ENCODE data around the gene B3GAT1.

The B3GAT1 gene

GRCh38 chr11:134398644-134399292 lies 13.3 kb downstream of the B3GAT1 start:
- Histone ChIP-seq H3K9ac (ENCODE audit: low read length in 2 of 2) (no peak overlapping the region), H3K4me3 (ENCODE audit: low read length in 2 of 2) (no peak overlapping the region), H3K27ac (ENCODE audit: low read length) (no peak overlapping the region), H3K4me1 (ENCODE audit: control insufficient read depth, insufficient read depth, low read length) (no peaks in the 10 kb centered on the region), H3K36me3 (ENCODE audit: control insufficient read depth in 2 of 2, insufficient read depth in 2 of 2, low read length in 2 of 2) (no peaks in the 10 kb centered on the region), H3K27me3 (ENCODE audit: control insufficient read depth in 1 of 2, insufficient read depth in 2 of 2, low read length in 2 of 2) (peaks cover 5 to 8% of the 10 kb centered on the region in 2 donors), H3K9me3 (ENCODE audit: control insufficient read depth in 2 of 2, low read length in 2 of 2) (peaks cover 0 to 4% of the 10 kb centered on the region in 2 donors)

GRCh38 chr11:134398079-134398444 lies 14.0 kb downstream of the B3GAT1 start:
- no peak overlapping the region for H3K9ac ChIP-seq (ENCODE audit: low read length in 2 of 2)

GRCh38 chr11:134397304-134398078 lies 14.6 kb downstream of the B3GAT1 start:
- peaks cover 0 to 4% of the 10 kb centered on the region in 2 donors for H3K9me3 ChIP-seq (ENCODE audit: control insufficient read depth in 2 of 2, low read length in 2 of 2)
- peaks cover 5 to 8% of the 10 kb centered on the region in 2 donors for H3K27me3 ChIP-seq (ENCODE audit: control insufficient read depth in 1 of 2, insufficient read depth in 2 of 2, low read length in 2 of 2)
- no peak overlapping the region for H3K4me3 ChIP-seq (ENCODE audit: low read length in 2 of 2)
- H3K27ac ChIP-seq (ENCODE audit: low read length), result no peak overlapping the region
- H3K9ac ChIP-seq (ENCODE audit: low read length in 2 of 2), result no peak overlapping the region
- H3K36me3 ChIP-seq (ENCODE audit: control insufficient read depth in 2 of 2, insufficient read depth in 2 of 2, low read length in 2 of 2), result no peaks in the 10 kb centered on the region
- H3K4me1 ChIP-seq (ENCODE audit: control insufficient read depth, insufficient read depth, low read length), result no peaks in the 10 kb centered on the region

More at GRCh38 chr11:134398079-134398444, 14.0 kb downstream of the B3GAT1 start:
- Histone ChIP-seq H3K9me3 (ENCODE audit: control insufficient read depth in 2 of 2, low read length in 2 of 2) (peaks cover 0 to 4% of the 10 kb centered on the region in 2 donors), H3K4me1 (ENCODE audit: control insufficient read depth, insufficient read depth, low read length) (no peaks in the 10 kb centered on the region), H3K27me3 (ENCODE audit: control insufficient read depth in 1 of 2, insufficient read depth in 2 of 2, low read length in 2 of 2) (peaks cover 5 to 8% of the 10 kb centered on the region in 2 donors), H3K27ac (ENCODE audit: low read length) (no peak overlapping the region), H3K36me3 (ENCODE audit: control insufficient read depth in 2 of 2, insufficient read depth in 2 of 2, low read length in 2 of 2) (no peaks in the 10 kb centered on the region), H3K4me3 (ENCODE audit: low read length in 2 of 2) (no peak overlapping the region)

- Histone ChIP-seq H3K4me1 (ENCODE audit: control insufficient read depth, insufficient read depth, low read length) (no peaks in the 10 kb centered on the region), H3K4me3 (ENCODE audit: low read length in 2 of 2) (no peak overlapping the region), H3K27me3 (ENCODE audit: control insufficient read depth in 1 of 2, insufficient read depth in 2 of 2, low read length in 2 of 2) (peaks cover 8% of the 10 kb centered on the region in 2 donors), H3K9me3 (ENCODE audit: control insufficient read depth in 2 of 2, low read length in 2 of 2) (no peaks in the 10 kb centered on the region), H3K36me3 (ENCODE audit: control insufficient read depth in 2 of 2, insufficient read depth in 2 of 2, low read length in 2 of 2) (no peaks in the 10 kb centered on the region), H3K27ac (ENCODE audit: low read length) (no peak overlapping the region), H3K9ac (ENCODE audit: low read length in 2 of 2) (no peak overlapping the region)
Observed at GRCh38 chr11:134395002-134395401, 17.0 kb downstream of the B3GAT1 start.

- Histone ChIP-seq H3K4me3 (ENCODE audit: low read length in 2 of 2) (no peak overlapping the region), H3K9ac (ENCODE audit: low read length in 2 of 2) (no peak overlapping the region), H3K27ac (ENCODE audit: low read length) (no peak overlapping the region), H3K4me1 (ENCODE audit: control insufficient read depth, insufficient read depth, low read length) (no peaks in the 10 kb centered on the region), H3K36me3 (ENCODE audit: control insufficient read depth in 2 of 2, insufficient read depth in 2 of 2, low read length in 2 of 2) (no peaks in the 10 kb centered on the region), H3K9me3 (ENCODE audit: control insufficient read depth in 2 of 2, low read length in 2 of 2) (no peaks in the 10 kb centered on the region), H3K27me3 (ENCODE audit: control insufficient read depth in 1 of 2, insufficient read depth in 2 of 2, low read length in 2 of 2) (peaks cover 5 to 8% of the 10 kb centered on the region in 2 donors)
Observed at GRCh38 chr11:134394311-134394710, 17.7 kb downstream of the B3GAT1 start.

- H3K27ac ChIP-seq (ENCODE audit: low read length), result no peak overlapping the region
- no peaks in the 10 kb centered on the region for H3K9me3 ChIP-seq (ENCODE audit: control insufficient read depth in 2 of 2, low read length in 2 of 2)
- no peak overlapping the region for H3K4me3 ChIP-seq (ENCODE audit: low read length in 2 of 2)
- no peaks in the 10 kb centered on the region for H3K36me3 ChIP-seq (ENCODE audit: control insufficient read depth in 2 of 2, insufficient read depth in 2 of 2, low read length in 2 of 2)
- peaks cover 3 to 7% of the 10 kb centered on the region in 2 donors for H3K27me3 ChIP-seq (ENCODE audit: control insufficient read depth in 1 of 2, insufficient read depth in 2 of 2, low read length in 2 of 2)
- H3K9ac ChIP-seq (ENCODE audit: low read length in 2 of 2), result no peak overlapping the region
- H3K4me1 ChIP-seq (ENCODE audit: control insufficient read depth, insufficient read depth, low read length), result no peaks in the 10 kb centered on the region
Observed at GRCh38 chr11:134393638-134394037, 18.4 kb downstream of the B3GAT1 start.

GRCh38 chr11:134392953-134393615 lies 19.0 kb downstream of the B3GAT1 start:
- no peaks in the 10 kb centered on the region for H3K9me3 ChIP-seq (ENCODE audit: control insufficient read depth in 2 of 2, low read length in 2 of 2)
- no peak overlapping the region for H3K4me3 ChIP-seq (ENCODE audit: low read length in 2 of 2)
- H3K9ac ChIP-seq (ENCODE audit: low read length in 2 of 2), result no peak overlapping the region
- no peak overlapping the region for H3K27ac ChIP-seq (ENCODE audit: low read length)
- no peaks in the 10 kb centered on the region for H3K4me1 ChIP-seq (ENCODE audit: control insufficient read depth, insufficient read depth, low read length)
- H3K27me3 ChIP-seq (ENCODE audit: control insufficient read depth in 1 of 2, insufficient read depth in 2 of 2, low read length in 2 of 2), result peaks cover 3 to 6% of the 10 kb centered on the region in 2 donors
- no peaks in the 10 kb centered on the region for H3K36me3 ChIP-seq (ENCODE audit: control insufficient read depth in 2 of 2, insufficient read depth in 2 of 2, low read length in 2 of 2)

- Histone ChIP-seq H3K4me3 (ENCODE audit: low read length in 2 of 2) (no peak overlapping the region), H3K36me3 (ENCODE audit: control insufficient read depth in 2 of 2, insufficient read depth in 2 of 2, low read length in 2 of 2) (no peaks in the 10 kb centered on the region), H3K27me3 (ENCODE audit: control insufficient read depth in 1 of 2, insufficient read depth in 2 of 2, low read length in 2 of 2) (peaks cover 0 to 3% of the 10 kb centered on the region in 2 donors), H3K27ac (ENCODE audit: low read length) (no peak overlapping the region), H3K4me1 (ENCODE audit: control insufficient read depth, insufficient read depth, low read length) (no peaks in the 10 kb centered on the region), H3K9me3 (ENCODE audit: control insufficient read depth in 2 of 2, low read length in 2 of 2) (no peaks in the 10 kb centered on the region), H3K9ac (ENCODE audit: low read length in 2 of 2) (no peak overlapping the region)
Observed at GRCh38 chr11:134391656-134392055, 20.4 kb downstream of the B3GAT1 start.

- Histone ChIP-seq H3K36me3 (ENCODE audit: control insufficient read depth in 2 of 2, insufficient read depth in 2 of 2, low read length in 2 of 2) (no peaks in the 10 kb centered on the region), H3K27me3 (ENCODE audit: control insufficient read depth in 1 of 2, insufficient read depth in 2 of 2, low read length in 2 of 2) (peaks cover 2 to 3% of the 10 kb centered on the region in 2 donors), H3K4me3 (ENCODE audit: low read length in 2 of 2) (no peak overlapping the region), H3K9ac (ENCODE audit: low read length in 2 of 2) (no peak overlapping the region), H3K9me3 (ENCODE audit: control insufficient read depth in 2 of 2, low read length in 2 of 2) (no peaks in the 10 kb centered on the region), H3K4me1 (ENCODE audit: control insufficient read depth, insufficient read depth, low read length) (no peaks in the 10 kb centered on the region), H3K27ac (ENCODE audit: low read length) (no peak overlapping the region)
Observed at GRCh38 chr11:134390706-134391569, 21.1 kb downstream of the B3GAT1 start.

GRCh38 chr11:134389464-134390180 lies 22.4 kb downstream of the B3GAT1 start:
- Histone ChIP-seq H3K9ac (ENCODE audit: low read length in 2 of 2) (no peak overlapping the region), H3K4me1 (ENCODE audit: control insufficient read depth, insufficient read depth, low read length) (no peaks in the 10 kb centered on the region), H3K9me3 (ENCODE audit: control insufficient read depth in 2 of 2, low read length in 2 of 2) (no peaks in the 10 kb centered on the region), H3K36me3 (ENCODE audit: control insufficient read depth in 2 of 2, insufficient read depth in 2 of 2, low read length in 2 of 2) (no peaks in the 10 kb centered on the region), H3K27ac (ENCODE audit: low read length) (no peak overlapping the region), H3K27me3 (ENCODE audit: control insufficient read depth in 1 of 2, insufficient read depth in 2 of 2, low read length in 2 of 2) (peaks cover 5 to 6% of the 10 kb centered on the region in 2 donors), H3K4me3 (ENCODE audit: low read length in 2 of 2) (no peak overlapping the region)
